Stomach (tissue), 4 donors: ENCODE measurements around the gene CMTM2.

Experiments used
- POLR2A ChIP-seq, 4 donors: fragments of 450-650 bp; IDR thresholded peaks; one replicate each; pipeline ENCODE4 v1.6.1; 2016; ENCODE audit warnings: antibody characterized with exemption in 4 of 4, control low read depth in 2 of 4, mild to moderate bottlenecking in 1 of 4, moderate library complexity in 1 of 4
- TF ChIP-seq, protein P1 (sequence below), 7 experiments: fragments of 450-650 bp in 4 of 7; fragments of 200-600 bp in 3 of 7; sonication (generic) in 3 of 7; IDR thresholded peaks; one replicate each; pipeline ENCODE4 v1.5.1; 2016 to 2019; ENCODE audit warnings: antibody characterized with exemption in 7 of 7, control low read depth in 2 of 7, mild to moderate bottlenecking in 1 of 7

DNA sequence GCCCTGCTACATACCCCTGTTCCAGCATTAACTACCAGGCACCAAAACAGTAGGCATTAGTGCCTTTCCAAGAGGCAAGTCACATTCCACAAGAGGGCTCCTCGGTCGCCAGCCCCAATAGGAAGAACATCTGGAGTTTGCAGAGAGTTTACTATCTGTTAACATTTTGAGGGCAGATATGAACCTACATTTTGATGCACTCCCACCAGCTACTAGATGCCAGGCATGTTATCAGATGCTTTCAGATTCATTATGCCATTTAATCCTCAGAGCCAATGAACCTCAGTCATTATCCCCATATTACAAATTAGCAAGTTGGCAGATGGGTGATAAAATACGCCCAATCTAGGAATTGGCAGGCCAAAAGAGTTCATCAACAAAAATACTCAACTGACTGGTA lies 4.2 kb upstream of the CMTM2 start:
- TF ChIP-seq POLR2A (IDR thresholded peaks at IDR 0.05): no peak
- TF ChIP-seq, protein P1, sequence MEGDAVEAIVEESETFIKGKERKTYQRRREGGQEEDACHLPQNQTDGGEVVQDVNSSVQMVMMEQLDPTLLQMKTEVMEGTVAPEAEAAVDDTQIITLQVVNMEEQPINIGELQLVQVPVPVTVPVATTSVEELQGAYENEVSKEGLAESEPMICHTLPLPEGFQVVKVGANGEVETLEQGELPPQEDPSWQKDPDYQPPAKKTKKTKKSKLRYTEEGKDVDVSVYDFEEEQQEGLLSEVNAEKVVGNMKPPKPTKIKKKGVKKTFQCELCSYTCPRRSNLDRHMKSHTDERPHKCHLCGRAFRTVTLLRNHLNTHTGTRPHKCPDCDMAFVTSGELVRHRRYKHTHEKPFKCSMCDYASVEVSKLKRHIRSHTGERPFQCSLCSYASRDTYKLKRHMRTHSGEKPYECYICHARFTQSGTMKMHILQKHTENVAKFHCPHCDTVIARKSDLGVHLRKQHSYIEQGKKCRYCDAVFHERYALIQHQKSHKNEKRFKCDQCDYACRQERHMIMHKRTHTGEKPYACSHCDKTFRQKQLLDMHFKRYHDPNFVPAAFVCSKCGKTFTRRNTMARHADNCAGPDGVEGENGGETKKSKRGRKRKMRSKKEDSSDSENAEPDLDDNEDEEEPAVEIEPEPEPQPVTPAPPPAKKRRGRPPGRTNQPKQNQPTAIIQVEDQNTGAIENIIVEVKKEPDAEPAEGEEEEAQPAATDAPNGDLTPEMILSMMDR (IDR thresholded peaks at IDR 0.05): no peak
